ENCODE results near the gene NFIC.

- TF ChIP-seq POLR2A (IDR thresholded peaks at IDR 0.05; ENCODE audit: extremely low read depth, insufficient read length) (no peak), MYC (IDR thresholded peaks at IDR 0.05; ENCODE audit: low read depth, low read length) (no peak)
- TF ChIP-seq, protein P1, sequence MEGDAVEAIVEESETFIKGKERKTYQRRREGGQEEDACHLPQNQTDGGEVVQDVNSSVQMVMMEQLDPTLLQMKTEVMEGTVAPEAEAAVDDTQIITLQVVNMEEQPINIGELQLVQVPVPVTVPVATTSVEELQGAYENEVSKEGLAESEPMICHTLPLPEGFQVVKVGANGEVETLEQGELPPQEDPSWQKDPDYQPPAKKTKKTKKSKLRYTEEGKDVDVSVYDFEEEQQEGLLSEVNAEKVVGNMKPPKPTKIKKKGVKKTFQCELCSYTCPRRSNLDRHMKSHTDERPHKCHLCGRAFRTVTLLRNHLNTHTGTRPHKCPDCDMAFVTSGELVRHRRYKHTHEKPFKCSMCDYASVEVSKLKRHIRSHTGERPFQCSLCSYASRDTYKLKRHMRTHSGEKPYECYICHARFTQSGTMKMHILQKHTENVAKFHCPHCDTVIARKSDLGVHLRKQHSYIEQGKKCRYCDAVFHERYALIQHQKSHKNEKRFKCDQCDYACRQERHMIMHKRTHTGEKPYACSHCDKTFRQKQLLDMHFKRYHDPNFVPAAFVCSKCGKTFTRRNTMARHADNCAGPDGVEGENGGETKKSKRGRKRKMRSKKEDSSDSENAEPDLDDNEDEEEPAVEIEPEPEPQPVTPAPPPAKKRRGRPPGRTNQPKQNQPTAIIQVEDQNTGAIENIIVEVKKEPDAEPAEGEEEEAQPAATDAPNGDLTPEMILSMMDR (IDR thresholded peaks at IDR 0.05; ENCODE audit: low read depth, low read length) = no peak
Measured at GRCh38 chr19:3448616-3449334, 82.4 kb downstream of the NFIC start.
